Stomach (tissue), 9 donors: ENCODE measurements around the gene HIVEP1. TPM values are rescaled to one million over a fixed set of nuclear protein-coding genes. Genes with fewer than 3 reads are reported as not detected.

Experiments used
- DNase-seq, 2 donors: peaks; one replicate each; pipeline versions ENCODE4 v3.0.0 to v3.0.0-alpha.2; 2013 to 2019
- H3K27ac ChIP-seq, 5 donors: fragments of 200-600 bp in 4 of 5; sonication (generic) in 4 of 5; one replicate each; pipeline ENCODE4 v1.5.1; 2013 to 2019; ENCODE audit warnings: mild to moderate bottlenecking in 1 of 5, moderate library complexity in 1 of 5
- H3K27me3 ChIP-seq, 3 donors: fragments of 200-600 bp; sonication (generic); one replicate each; pipeline ENCODE4 v1.5.1; 2017 to 2019; ENCODE audit warnings: mixed run types in 1 of 3
- H3K36me3 ChIP-seq, 4 donors: fragments of 200-600 bp; sonication (generic); 1 replicate in 3 of 4; 2 replicates in 1 of 4; pipeline ENCODE4 v1.5.1; 2016 to 2019
- H3K4me1 ChIP-seq, 4 donors: fragments of 200-600 bp; sonication (generic); one replicate each; pipeline ENCODE4 v1.5.1; 2016 to 2019
- H3K4me3 ChIP-seq, 4 donors: fragments of 200-600 bp; sonication (generic) in 3 of 4; one replicate each; pipeline ENCODE4 v1.5.1; 2016 to 2019; ENCODE audit warnings: mild to moderate bottlenecking in 1 of 4
- H3K9me3 ChIP-seq, 4 donors: fragments of 200-600 bp; sonication (generic); one replicate each; pipeline ENCODE4 v1.5.1; 2016 to 2019
- CTCF ChIP-seq, 7 experiments: fragments of 450-650 bp in 4 of 7; fragments of 200-600 bp in 3 of 7; sonication (generic) in 3 of 7; IDR thresholded peaks; one replicate each; pipeline ENCODE4 v1.5.1; 2016 to 2019; ENCODE audit warnings: antibody characterized with exemption in 7 of 7, control low read depth in 2 of 7, mild to moderate bottlenecking in 1 of 7
- EP300 ChIP-seq: sonication (generic); formaldehyde crosslinking; IDR thresholded peaks from one replicate; pipeline ENCODE4 v1.6.1; 2017; ENCODE audit warnings: antibody characterized with exemption
- POLR2A ChIP-seq, 4 donors: fragments of 450-650 bp; IDR thresholded peaks; one replicate each; pipeline ENCODE4 v1.6.1; 2016; ENCODE audit warnings: antibody characterized with exemption in 4 of 4, control low read depth in 2 of 4, mild to moderate bottlenecking in 1 of 4, moderate library complexity in 1 of 4
- POLR2AphosphoS5 ChIP-seq, 3 donors: sonication (generic); formaldehyde crosslinking; IDR thresholded peaks; one replicate each; pipeline ENCODE4 v1.6.1; 2016; ENCODE audit warnings: antibody characterized with exemption in 3 of 3
- WGBS, 5 donors: extraction: QIAGEN DNeasy Blood & Tissue Kit in 3 of 5; methylation state at CpG; one replicate each; pipeline versions ENCODE4 v1.1.5 to v1.1.7; 2013 to 2018; 5-methylcytosine and 5-hydroxymethylcytosine counted together
- intact Hi-C: fragments of 100-400 bp; cut with DNase I; formaldehyde crosslinking; loops from one replicate; pipeline ENCODE4 v1.15.1; 2023; ENCODE audit warnings: low total_unique reads
- polyA plus RNA-seq, 3 donors: library from polyadenylated mRNA; stranded (reverse); fragments of 200-250 nt; gene quantifications; one replicate each; pipeline ENCODE4 v1.2.3, GENCODE V29; 2013
- total RNA-seq, 5 donors: library from RNA; depleted of rRNA; stranded (reverse); fragments of >200 nt; gene quantifications; one replicate each; pipeline versions ENCODE4 v1.1.0 to v1.2.3, GENCODE V29; 2014 to 2016
- donor health status: healthy with polysubstance abuse.
- donor health status: Bipolar disorder and iron deficiency.
- donor health status: healthy.

HIVEP1 gene
- total and polyA plus RNA-seq, 8 donors, result 2.0 to 19.6 (median 14.1) TPM

DNA sequence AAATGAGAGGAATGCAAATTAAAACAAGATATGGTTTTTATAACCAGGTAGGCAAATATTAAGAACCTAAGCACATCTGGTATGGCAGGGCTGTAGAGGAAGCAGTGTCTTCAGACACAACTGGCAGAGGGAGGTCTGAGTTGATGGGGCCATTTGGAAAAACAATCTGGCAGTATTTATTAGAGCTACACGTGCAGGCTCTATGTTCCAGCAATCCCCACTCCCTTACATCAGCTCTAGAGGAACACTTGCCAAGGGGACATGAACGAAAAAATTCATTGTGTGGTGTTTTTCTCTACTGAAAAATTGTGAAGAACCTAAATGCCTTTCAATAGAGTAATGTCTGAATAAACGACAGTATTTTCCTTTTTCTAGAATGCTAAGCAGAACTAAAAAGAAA is 166.4 kb downstream of the HIVEP1 start:
- no peaks in the 10 kb centered on the region for H3K9me3 ChIP-seq
- no peaks in the 10 kb centered on the region for H3K4me1 ChIP-seq
- TF ChIP-seq CTCF (IDR thresholded peaks at IDR 0.05) (no peak), POLR2A (IDR thresholded peaks at IDR 0.05) (no peak), EP300 (no peak), POLR2AphosphoS5 (IDR thresholded peaks at IDR 0.05) (no peak)
- no peak overlapping the region for H3K4me3 ChIP-seq
- no peak for DNase-seq
- 58 to 76% (median 64%) methylated on average over 3 of the region's 3 CpGs for WGBS, 5 donors
- no peaks in the 10 kb centered on the region for H3K27me3 ChIP-seq
- no peak overlapping the region for H3K27ac ChIP-seq
- H3K36me3 ChIP-seq, result no peaks in the 10 kb centered on the region
- intact Hi-C loops, result no loop called here

GRCh38 chr6:12181481-12181880 is 169.4 kb downstream of the HIVEP1 start:
- Histone ChIP-seq H3K36me3 (no peaks in the 10 kb centered on the region), H3K27me3 (no peaks in the 10 kb centered on the region), H3K4me1 (no peaks in the 10 kb centered on the region), H3K4me3 (no peak overlapping the region), H3K27ac (no peak overlapping the region), H3K9me3 (no peaks in the 10 kb centered on the region)
- no peak for TF ChIP-seq EP300
- TF ChIP-seq CTCF (IDR thresholded peaks at IDR 0.05), result no peak
- no peak for TF ChIP-seq POLR2AphosphoS5 (IDR thresholded peaks at IDR 0.05)
- no peak for TF ChIP-seq POLR2A (IDR thresholded peaks at IDR 0.05)
- DNase-seq, result no peak
- intact Hi-C loops, result no loop called here
- 93 to 99% (median 97%) methylated on average over 4 of the region's 4 CpGs for WGBS, 5 donors

GRCh38 chr6:12182676-12183075 is 170.6 kb downstream of the HIVEP1 start:
- Histone ChIP-seq H3K27ac (no peak overlapping the region), H3K36me3 (no peaks in the 10 kb centered on the region), H3K9me3 (no peaks in the 10 kb centered on the region), H3K4me1 (no peaks in the 10 kb centered on the region), H3K4me3 (no peak overlapping the region), H3K27me3 (no peaks in the 10 kb centered on the region)
- no peak for DNase-seq
- intact Hi-C loops, result no loop called here
- TF ChIP-seq POLR2AphosphoS5 (IDR thresholded peaks at IDR 0.05) (no peak), EP300 (no peak), CTCF (IDR thresholded peaks at IDR 0.05) (no peak), POLR2A (IDR thresholded peaks at IDR 0.05) (no peak)
- WGBS, 5 donors, result 73 to 87% (median 86%) methylated on average over 5 of the region's 5 CpGs

- TF ChIP-seq EP300, result no peak
- 87 to 93% (median 90%) methylated on average over 6 of the region's 6 CpGs for WGBS, 5 donors
- Histone ChIP-seq H3K4me3 (no peak overlapping the region), H3K9me3 (no peaks in the 10 kb centered on the region), H3K4me1 (no peaks in the 10 kb centered on the region), H3K27me3 (no peaks in the 10 kb centered on the region), H3K27ac (no peak overlapping the region), H3K36me3 (no peaks in the 10 kb centered on the region)
- DNase-seq, result no peak
- intact Hi-C loops, result no loop called here
These were observed 173.1 kb downstream of the HIVEP1 start for GRCh38 chr6:12185081-12185673.

GRCh38 chr6:12186528-12186927 is 174.4 kb downstream of the HIVEP1 start:
- no peaks in the 10 kb centered on the region for H3K4me1 ChIP-seq
- no peak overlapping the region for H3K27ac ChIP-seq
- H3K4me3 ChIP-seq, result no peak overlapping the region
- H3K36me3 ChIP-seq, result no peaks in the 10 kb centered on the region
- H3K27me3 ChIP-seq, result no peaks in the 10 kb centered on the region
- intact Hi-C loops, result no loop called here
- TF ChIP-seq POLR2A (IDR thresholded peaks at IDR 0.05), result no peak
- TF ChIP-seq EP300, result no peak
- no peak for TF ChIP-seq CTCF (IDR thresholded peaks at IDR 0.05)
- no peak for TF ChIP-seq POLR2AphosphoS5 (IDR thresholded peaks at IDR 0.05)
- DNase-seq, result no peak
- H3K9me3 ChIP-seq, result no peaks in the 10 kb centered on the region
- WGBS, 5 donors, result 70 to 92% (median 73%) methylated on average over 3 to 4 of the region's 4 CpGs
